ENCODE measurements around the gene RAB27A. TPM values are rescaled to one million over a fixed set of nuclear protein-coding genes. Genes with fewer than 3 reads are reported as not detected.
"Not testable (repeated sequence)": the region's sequence is repeated elsewhere in the genome, so short reads cannot be mapped to it uniquely, and the experiment has no call there.

The RAB27A gene
- polyA plus RNA-seq, 1 donor (not counting 4 experiments of a cell fraction or from before 2014, with no cell fraction given): 10.8 TPM

- Histone ChIP-seq H3K4me1 (ENCODE audit: control insufficient read depth, extremely low read depth, insufficient read depth, low read length) (peaks cover 9% of the 10 kb centered on the region), H3K9me3 (ENCODE audit: control insufficient read depth, low read depth, low read length) (no peaks in the 10 kb centered on the region), H3K4me3 (ENCODE audit: control insufficient read depth in 2 of 3, extremely low read depth in 1 of 3, insufficient read depth in 2 of 3, low read depth in 1 of 3, low read length in 3 of 3) (no peak overlapping the region), H4K20me1 (ENCODE audit: control insufficient read depth, extremely low read depth, insufficient read depth, low read length) (no peaks in the 10 kb centered on the region), H3K4me2 (ENCODE audit: control insufficient read depth, extremely low read depth, insufficient read depth, low read depth, low read length) (no peak overlapping the region), H3K27ac (ENCODE audit: control insufficient read depth, insufficient read depth, low read length) (peak overlapping the region; percentile 59), H3K9me1 (ENCODE audit: control insufficient read depth, extremely low read depth, insufficient read depth, low read length) (no peaks in the 10 kb centered on the region), H3K27me3 (ENCODE audit: control insufficient read depth, extremely low read depth, insufficient read depth, low read length) (no peaks in the 10 kb centered on the region), H2AFZ (ENCODE audit: control insufficient read depth, low read length) (no peak overlapping the region), H3K9ac (ENCODE audit: control insufficient read depth, extremely low read depth, insufficient read depth, low read length) (no peak overlapping the region), H3K36me3 (ENCODE audit: control insufficient read depth in 2 of 2, extremely low read depth in 1 of 2, insufficient read depth in 2 of 2, low read length in 2 of 2) (no peaks in the 10 kb centered on the region), H3K79me2 (ENCODE audit: control insufficient read depth, insufficient read depth, low read length) (no peaks in the 10 kb centered on the region)
- FAIRE-seq (no peak), DNase-seq (ENCODE audit: low read depth, low spot score) (no peak)
- TF ChIP-seq, protein P1, sequence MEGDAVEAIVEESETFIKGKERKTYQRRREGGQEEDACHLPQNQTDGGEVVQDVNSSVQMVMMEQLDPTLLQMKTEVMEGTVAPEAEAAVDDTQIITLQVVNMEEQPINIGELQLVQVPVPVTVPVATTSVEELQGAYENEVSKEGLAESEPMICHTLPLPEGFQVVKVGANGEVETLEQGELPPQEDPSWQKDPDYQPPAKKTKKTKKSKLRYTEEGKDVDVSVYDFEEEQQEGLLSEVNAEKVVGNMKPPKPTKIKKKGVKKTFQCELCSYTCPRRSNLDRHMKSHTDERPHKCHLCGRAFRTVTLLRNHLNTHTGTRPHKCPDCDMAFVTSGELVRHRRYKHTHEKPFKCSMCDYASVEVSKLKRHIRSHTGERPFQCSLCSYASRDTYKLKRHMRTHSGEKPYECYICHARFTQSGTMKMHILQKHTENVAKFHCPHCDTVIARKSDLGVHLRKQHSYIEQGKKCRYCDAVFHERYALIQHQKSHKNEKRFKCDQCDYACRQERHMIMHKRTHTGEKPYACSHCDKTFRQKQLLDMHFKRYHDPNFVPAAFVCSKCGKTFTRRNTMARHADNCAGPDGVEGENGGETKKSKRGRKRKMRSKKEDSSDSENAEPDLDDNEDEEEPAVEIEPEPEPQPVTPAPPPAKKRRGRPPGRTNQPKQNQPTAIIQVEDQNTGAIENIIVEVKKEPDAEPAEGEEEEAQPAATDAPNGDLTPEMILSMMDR (optimal IDR thresholded peaks at IDR 0.05 in 1 of 3, IDR thresholded peaks at IDR 0.05 in 1 of 3, conservative IDR thresholded peaks at IDR 0.05 in 1 of 3; ENCODE audit: extremely low read depth in 1 of 3, insufficient read depth in 2 of 3, low read length in 3 of 3): no peak
- TF ChIP-seq EZH2 (IDR thresholded peaks at IDR 0.05; ENCODE audit: low read length): no peak
- dilution Hi-C loops (cut with MboI; ENCODE audit: extremely low pct_ligation_motif_present, low sequenced_read_pairs): no loop called here
Measured at GRCh38 chr15:55250941-55251340, 38.7 kb downstream of the RAB27A start.

- Histone ChIP-seq H3K36me3 (ENCODE audit: control insufficient read depth in 2 of 2, extremely low read depth in 1 of 2, insufficient read depth in 2 of 2, low read length in 2 of 2) (no peaks in the 10 kb centered on the region), H3K79me2 (ENCODE audit: control insufficient read depth, insufficient read depth, low read length) (no peaks in the 10 kb centered on the region), H3K4me3 (ENCODE audit: control insufficient read depth in 2 of 3, extremely low read depth in 1 of 3, insufficient read depth in 2 of 3, low read depth in 1 of 3, low read length in 3 of 3) (no peak overlapping the region), H3K27me3 (ENCODE audit: control insufficient read depth, extremely low read depth, insufficient read depth, low read length) (no peaks in the 10 kb centered on the region), H3K4me1 (ENCODE audit: control insufficient read depth, extremely low read depth, insufficient read depth, low read length) (peaks cover 9% of the 10 kb centered on the region), H3K9me3 (ENCODE audit: control insufficient read depth, low read depth, low read length) (no peaks in the 10 kb centered on the region), H2AFZ (ENCODE audit: control insufficient read depth, low read length) (no peak overlapping the region), H3K27ac (ENCODE audit: control insufficient read depth, insufficient read depth, low read length) (peak overlapping the region; percentile 59), H3K9me1 (ENCODE audit: control insufficient read depth, extremely low read depth, insufficient read depth, low read length) (no peaks in the 10 kb centered on the region), H3K9ac (ENCODE audit: control insufficient read depth, extremely low read depth, insufficient read depth, low read length) (no peak overlapping the region), H3K4me2 (ENCODE audit: control insufficient read depth, extremely low read depth, insufficient read depth, low read depth, low read length) (no peak overlapping the region), H4K20me1 (ENCODE audit: control insufficient read depth, extremely low read depth, insufficient read depth, low read length) (no peaks in the 10 kb centered on the region)
- dilution Hi-C loops (cut with MboI; ENCODE audit: extremely low pct_ligation_motif_present, low sequenced_read_pairs): no loop called here
- DNase-seq (ENCODE audit: low read depth, low spot score): no peak
- no peak for FAIRE-seq
- TF ChIP-seq, protein P1 (optimal IDR thresholded peaks at IDR 0.05 in 1 of 3, IDR thresholded peaks at IDR 0.05 in 1 of 3, conservative IDR thresholded peaks at IDR 0.05 in 1 of 3; ENCODE audit: extremely low read depth in 1 of 3, insufficient read depth in 2 of 3, low read length in 3 of 3): no peak
- no peak for TF ChIP-seq EZH2 (IDR thresholded peaks at IDR 0.05; ENCODE audit: low read length)
Measured at GRCh38 chr15:55250392-55250791, 39.2 kb downstream of the RAB27A start.

DNA sequence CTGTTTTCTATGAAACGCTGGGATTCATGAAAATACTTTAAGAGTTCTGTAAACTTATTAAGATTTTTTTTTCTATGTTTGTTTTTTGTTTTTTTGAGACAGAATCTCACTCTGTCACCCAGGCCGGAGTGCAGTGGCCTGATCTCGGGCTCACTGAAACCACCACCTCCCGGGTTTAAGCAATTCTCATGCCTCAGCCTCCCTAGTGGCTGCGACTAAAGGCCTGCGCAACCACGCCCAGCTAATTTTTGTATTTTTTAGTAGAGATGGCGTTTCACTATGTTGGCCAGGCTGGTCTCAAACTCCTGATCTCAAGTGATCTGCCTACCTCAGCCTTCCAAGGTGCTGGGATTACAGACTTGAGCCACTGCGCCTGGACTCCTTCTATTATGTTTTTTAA, 39.7 kb downstream of the RAB27A start:
- H3K4me2 ChIP-seq (ENCODE audit: control insufficient read depth, extremely low read depth, insufficient read depth, low read depth, low read length); H2AFZ ChIP-seq (ENCODE audit: control insufficient read depth, low read length); H3K36me3 ChIP-seq (ENCODE audit: control insufficient read depth in 2 of 2, extremely low read depth in 1 of 2, insufficient read depth in 2 of 2, low read length in 2 of 2); H3K9me1 ChIP-seq (ENCODE audit: control insufficient read depth, extremely low read depth, insufficient read depth, low read length); H4K20me1 ChIP-seq (ENCODE audit: control insufficient read depth, extremely low read depth, insufficient read depth, low read length); H3K79me2 ChIP-seq (ENCODE audit: control insufficient read depth, insufficient read depth, low read length); H3K4me1 ChIP-seq (ENCODE audit: control insufficient read depth, extremely low read depth, insufficient read depth, low read length); H3K4me3 ChIP-seq (ENCODE audit: control insufficient read depth in 2 of 3, extremely low read depth in 1 of 3, insufficient read depth in 2 of 3, low read depth in 1 of 3, low read length in 3 of 3); FAIRE-seq; H3K27me3 ChIP-seq (ENCODE audit: control insufficient read depth, extremely low read depth, insufficient read depth, low read length); dilution Hi-C loops (cut with MboI; ENCODE audit: extremely low pct_ligation_motif_present, low sequenced_read_pairs); H3K9me3 ChIP-seq (ENCODE audit: control insufficient read depth, low read depth, low read length); DNase-seq (ENCODE audit: low read depth, low spot score); H3K9ac ChIP-seq (ENCODE audit: control insufficient read depth, extremely low read depth, insufficient read depth, low read length): not testable (repeated sequence)
- peak overlapping the region; percentile 16 for H3K27ac ChIP-seq (ENCODE audit: control insufficient read depth, insufficient read depth, low read length)
